HepG2 (cell line): Measurements from ENCODE around the gene TOR2A.

Experiments
- ARHGAP35 ChIP-seq: sonication (generic); formaldehyde crosslinking; IDR thresholded peaks from 2 replicates; pipeline ENCODE4 v1.9.0; 2022; ENCODE audit warnings: mild to moderate bottlenecking, inconsistent platforms, moderate library complexity, missing genetic modification reagents, borderline replicate concordance
- CBFB ChIP-seq: sonication (generic); formaldehyde crosslinking; IDR thresholded peaks from 2 replicates; pipeline ENCODE4 v1.4.0; 2020; ENCODE audit warnings: missing genetic modification reagents
- MAX ChIP-seq: IDR thresholded peaks from 2 replicates; pipeline ENCODE4 v1.6.1; 2012; ENCODE audit warnings: inconsistent platforms
- POLR2A ChIP-seq, 2 experiments: IDR thresholded peaks; 2 replicates each; pipeline ENCODE4 v1.6.1; 2011; ENCODE audit warnings: low read depth in 2 of 2, low read length in 2 of 2, mild to moderate bottlenecking in 1 of 2, moderate library complexity in 1 of 2; ENCODE audit not compliant: insufficient read depth in 1 of 2
- POLR2AphosphoS5 ChIP-seq: IDR thresholded peaks from 2 replicates; pipeline ENCODE4 v1.6.1; 2012; ENCODE audit warnings: low read depth, low read length
- RAD21 ChIP-seq: fragments of 450-650 bp; formaldehyde crosslinking; IDR thresholded peaks from 2 replicates; pipeline ENCODE4 v1.5.0; 2020; ENCODE audit warnings: mild to moderate bottlenecking
- SRSF1 ChIP-seq: fragments of 200-400 bp; formaldehyde crosslinking; optimal IDR thresholded peaks from 2 replicates; pipeline ENCODE3; 2017; ENCODE audit warnings: mild to moderate bottlenecking, low read depth, low read length, moderate library complexity
- ZNF18 ChIP-seq: sonication (generic); formaldehyde crosslinking; IDR thresholded peaks from 2 replicates; pipeline ENCODE4 v1.8.0; 2022; ENCODE audit warnings: mild to moderate bottlenecking, missing genetic modification reagents; ENCODE audit not compliant: insufficient replicate concordance
- ZNF777 ChIP-seq: sonication (generic); formaldehyde crosslinking; IDR thresholded peaks from 2 replicates; pipeline ENCODE4 v1.4.0; 2020; ENCODE audit warnings: missing genetic modification reagents
- TF ChIP-seq, protein P1 (sequence below): sonication (generic); formaldehyde crosslinking; IDR thresholded peaks from 2 replicates; pipeline ENCODE4 v1.8.0; 2022; ENCODE audit warnings: low read depth, missing genetic modification reagents
- TF ChIP-seq, protein P2 (sequence below): sonication (generic); formaldehyde crosslinking; IDR thresholded peaks from 2 replicates; pipeline ENCODE4 v1.5.0; 2020; ENCODE audit warnings: mild to moderate bottlenecking, missing genetic modification reagents, moderate library complexity

- TF ChIP-seq MAX: no peak
- no peak for TF ChIP-seq POLR2A (IDR thresholded peaks at IDR 0.05; ENCODE audit: insufficient read depth in 1 of 2, low read depth in 2 of 2, low read length in 2 of 2)
- TF ChIP-seq, protein P1, sequence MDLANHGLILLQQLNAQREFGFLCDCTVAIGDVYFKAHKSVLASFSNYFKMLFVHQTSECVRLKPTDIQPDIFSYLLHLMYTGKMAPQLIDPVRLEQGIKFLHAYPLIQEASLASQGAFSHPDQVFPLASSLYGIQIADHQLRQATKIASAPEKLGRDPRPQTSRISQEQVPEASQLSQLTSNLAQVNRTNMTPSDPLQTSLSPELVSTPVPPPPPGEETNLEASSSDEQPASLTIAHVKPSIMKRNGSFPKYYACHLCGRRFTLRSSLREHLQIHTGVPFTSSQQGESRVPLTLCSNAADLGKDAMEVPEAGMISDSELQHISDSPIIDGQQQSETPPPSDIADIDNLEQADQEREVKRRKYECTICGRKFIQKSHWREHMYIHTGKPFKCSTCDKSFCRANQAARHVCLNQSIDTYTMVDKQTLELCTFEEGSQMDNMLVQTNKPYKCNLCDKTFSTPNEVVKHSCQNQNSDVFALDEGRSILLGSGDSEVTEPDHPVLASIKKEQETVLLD (CRISPR knock-in tag): no peak
- TF ChIP-seq, protein P2, sequence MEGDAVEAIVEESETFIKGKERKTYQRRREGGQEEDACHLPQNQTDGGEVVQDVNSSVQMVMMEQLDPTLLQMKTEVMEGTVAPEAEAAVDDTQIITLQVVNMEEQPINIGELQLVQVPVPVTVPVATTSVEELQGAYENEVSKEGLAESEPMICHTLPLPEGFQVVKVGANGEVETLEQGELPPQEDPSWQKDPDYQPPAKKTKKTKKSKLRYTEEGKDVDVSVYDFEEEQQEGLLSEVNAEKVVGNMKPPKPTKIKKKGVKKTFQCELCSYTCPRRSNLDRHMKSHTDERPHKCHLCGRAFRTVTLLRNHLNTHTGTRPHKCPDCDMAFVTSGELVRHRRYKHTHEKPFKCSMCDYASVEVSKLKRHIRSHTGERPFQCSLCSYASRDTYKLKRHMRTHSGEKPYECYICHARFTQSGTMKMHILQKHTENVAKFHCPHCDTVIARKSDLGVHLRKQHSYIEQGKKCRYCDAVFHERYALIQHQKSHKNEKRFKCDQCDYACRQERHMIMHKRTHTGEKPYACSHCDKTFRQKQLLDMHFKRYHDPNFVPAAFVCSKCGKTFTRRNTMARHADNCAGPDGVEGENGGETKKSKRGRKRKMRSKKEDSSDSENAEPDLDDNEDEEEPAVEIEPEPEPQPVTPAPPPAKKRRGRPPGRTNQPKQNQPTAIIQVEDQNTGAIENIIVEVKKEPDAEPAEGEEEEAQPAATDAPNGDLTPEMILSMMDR (CRISPR knock-in tag): no peak
- TF ChIP-seq RAD21 (CRISPR knock-in tag): no peak
- TF ChIP-seq ZNF777 (CRISPR knock-in tag): no peak
- no peak for TF ChIP-seq ZNF18 (CRISPR knock-in tag)
- no peak for TF ChIP-seq ARHGAP35
- TF ChIP-seq SRSF1: no peak
- no peak for TF ChIP-seq CBFB (CRISPR knock-in tag)
- no peak for TF ChIP-seq POLR2AphosphoS5
Observed at GRCh38 chr9:127754099-127755060, 19.3 kb upstream of the TOR2A start.
